HG03135 (cell line): ENCODE results near the gene UBE2G2.

Experiments
- ATAC-seq: cut with Tn5 transposase; IDR thresholded peaks from one replicate; pipeline ENCODE4 v1.9.1; 2021; ENCODE audit warnings: mild to moderate bottlenecking, moderate library complexity; ENCODE audit not compliant: unreplicated experiment

The UBE2G2 gene

GRCh38 chr21:44766014-44766817, 35.4 kb downstream of the UBE2G2 start:
- ATAC-seq = no peak

- ATAC-seq = no peak
Observed at GRCh38 chr21:44765231-44766013, 36.2 kb downstream of the UBE2G2 start.

- no peak for ATAC-seq
Observed at GRCh38 chr21:44764319-44765230, 37.0 kb downstream of the UBE2G2 start.

- ATAC-seq = no peak
Observed at GRCh38 chr21:44763451-44764318, 37.9 kb downstream of the UBE2G2 start.

- no peak for ATAC-seq
Observed at GRCh38 chr21:44763050-44763378, 38.6 kb downstream of the UBE2G2 start.

- ATAC-seq = no peak
Observed at GRCh38 chr21:44762221-44763049, 39.2 kb downstream of the UBE2G2 start.

GRCh38 chr21:44761747-44762208, 39.8 kb downstream of the UBE2G2 start:
- ATAC-seq = no peak

GRCh38 chr21:44761011-44761729, 40.5 kb downstream of the UBE2G2 start:
- ATAC-seq = no peak

GRCh38 chr21:44760376-44760775, 41.2 kb downstream of the UBE2G2 start:
- no peak for ATAC-seq

GRCh38 chr21:44759628-44760285, 41.9 kb downstream of the UBE2G2 start:
- no peak for ATAC-seq

- no peak for ATAC-seq
Observed at GRCh38 chr21:44758781-44759627, 42.6 kb downstream of the UBE2G2 start.

- ATAC-seq = no peak
Observed at GRCh38 chr21:44758141-44758561, 43.5 kb downstream of the UBE2G2 start.

- ATAC-seq = no peak
Observed at GRCh38 chr21:44757731-44758130, 43.9 kb downstream of the UBE2G2 start.

- no peak for ATAC-seq
Observed at GRCh38 chr21:44756423-44757185, 45.0 kb downstream of the UBE2G2 start.

GRCh38 chr21:44755227-44755626, 46.4 kb downstream of the UBE2G2 start:
- no peak for ATAC-seq

- no peak for ATAC-seq
Observed at GRCh38 chr21:44753357-44753756, 48.3 kb downstream of the UBE2G2 start.
